ENCODE results near the gene ORM2.

- TF ChIP-seq ZBTB33 (IDR thresholded peaks at IDR 0.05; ENCODE audit: extremely low read depth, insufficient replicate concordance, low read length) = no peak
- no peak for TF ChIP-seq REST (IDR thresholded peaks at IDR 0.05; ENCODE audit: low read depth)
- no peak for TF ChIP-seq CTCF (IDR thresholded peaks at IDR 0.05 in 2 of 3, conservative IDR thresholded peaks at IDR 0.05 in 1 of 3; ENCODE audit: borderline replicate concordance in 1 of 3, insufficient read depth in 1 of 3, low read depth in 2 of 3, low read length in 2 of 3)
- TF ChIP-seq ZFX (IDR thresholded peaks at IDR 0.05) = no peak
Measured at GRCh38 chr9:114378016-114378415, 48.3 kb downstream of the ORM2 start.
